NCI-H2196 (cell line): ENCODE results near the gene CASP6.
"Not testable (repeated sequence)": the region's sequence is repeated elsewhere in the genome, so short reads cannot be mapped to it uniquely, and the experiment has no call there.

ENCODE experiments used
- DNase-seq: peaks from one replicate; lab custom pipeline; 2025; ENCODE audit not compliant: unreplicated experiment; lab: John Stamatoyannopoulos, UW

CASP6 gene

GRCh38 chr4:109721033-109721432 lies 17.8 kb upstream of the CASP6 start:
- DNase-seq, result no peak

GRCh38 chr4:109719604-109720003 lies 16.4 kb upstream of the CASP6 start:
- DNase-seq, result no peak

- no peak for DNase-seq
Observed at GRCh38 chr4:109718759-109719158, 15.5 kb upstream of the CASP6 start.

- DNase-seq, result no peak
Observed at GRCh38 chr4:109713500-109713899, 10.3 kb upstream of the CASP6 start.

GRCh38 chr4:109708990-109709389 lies 5.7 kb upstream of the CASP6 start:
- DNase-seq, result no peak

- no peak for DNase-seq
Observed at GRCh38 chr4:109708435-109708834, 5.2 kb upstream of the CASP6 start.

GRCh38 chr4:109703664-109704361 lies 568 bp upstream of the CASP6 start:
- no peak for DNase-seq

GRCh38 chr4:109701566-109702410 lies 1.5 kb downstream of the CASP6 start:
- no peak for DNase-seq

GRCh38 chr4:109699553-109700225 lies 3.6 kb downstream of the CASP6 start:
- no peak for DNase-seq

- DNase-seq, result no peak
Observed at GRCh38 chr4:109698656-109699055, 4.6 kb downstream of the CASP6 start.

GRCh38 chr4:109691411-109691920 lies 11.8 kb downstream of the CASP6 start:
- DNase-seq, result no peak

- DNase-seq, result no peak
Observed at GRCh38 chr4:109690690-109691410, 12.4 kb downstream of the CASP6 start.

- DNase-seq, result no peak
Observed at GRCh38 chr4:109684727-109685126, 18.5 kb downstream of the CASP6 start.

GRCh38 chr4:109683621-109684253 lies 19.5 kb downstream of the CASP6 start:
- DNase-seq, result no peak

GRCh38 chr4:109682875-109683274 lies 20.4 kb downstream of the CASP6 start:
- DNase-seq, result no peak

GRCh38 chr4:109678925-109679324 lies 24.3 kb downstream of the CASP6 start:
- not testable (repeated sequence) for DNase-seq

- not testable (repeated sequence) for DNase-seq
Observed at GRCh38 chr4:109678472-109678871, 24.8 kb downstream of the CASP6 start.

GRCh38 chr4:109676886-109677285 lies 26.4 kb downstream of the CASP6 start:
- DNase-seq, result no peak

- no peak for DNase-seq
Observed at GRCh38 chr4:109675843-109676242, 27.4 kb downstream of the CASP6 start.

GRCh38 chr4:109675181-109675580 lies 28.1 kb downstream of the CASP6 start:
- no peak for DNase-seq
